ENCODE results near the gene ZSCAN22.

Gene ZSCAN22

GRCh38 chr19:58294743-58295374 is 31.9 kb upstream of the ZSCAN22 start:
- ATAC-seq (ENCODE audit: low read depth), result no peak
- Histone ChIP-seq H3K27ac (ENCODE audit: poor library complexity, severe bottlenecking) (no peak overlapping the region), H3K36me3 (ENCODE audit: low read depth) (peaks cover 58% of the 10 kb centered on the region), H3K27me3 (ENCODE audit: insufficient read depth, poor library complexity, severe bottlenecking) (no peaks in the 10 kb centered on the region), H3K4me3 (ENCODE audit: severe bottlenecking) (no peak overlapping the region), H3K4me1 (ENCODE audit: insufficient read depth, poor library complexity, severe bottlenecking) (no peaks in the 10 kb centered on the region), H3K9me3 (ENCODE audit: severe bottlenecking) (peaks cover 6% of the 10 kb centered on the region)
- TF ChIP-seq CTCF (IDR thresholded peaks at IDR 0.05; ENCODE audit: poor library complexity, severe bottlenecking), result no peak
- no peak for DNase-seq (ENCODE audit: low spot score)

GRCh38 chr19:58296104-58296503 is 30.7 kb upstream of the ZSCAN22 start:
- ATAC-seq (ENCODE audit: low read depth) (no peak), DNase-seq (ENCODE audit: low spot score) (no peak)
- Histone ChIP-seq H3K27ac (ENCODE audit: poor library complexity, severe bottlenecking) (no peak overlapping the region), H3K4me1 (ENCODE audit: insufficient read depth, poor library complexity, severe bottlenecking) (no peaks in the 10 kb centered on the region), H3K27me3 (ENCODE audit: insufficient read depth, poor library complexity, severe bottlenecking) (no peaks in the 10 kb centered on the region), H3K9me3 (ENCODE audit: severe bottlenecking) (peaks cover 6% of the 10 kb centered on the region), H3K4me3 (ENCODE audit: severe bottlenecking) (no peak overlapping the region), H3K36me3 (ENCODE audit: low read depth) (peaks cover 51% of the 10 kb centered on the region)
- no peak for TF ChIP-seq CTCF (IDR thresholded peaks at IDR 0.05; ENCODE audit: poor library complexity, severe bottlenecking)

- H3K4me3 ChIP-seq (ENCODE audit: severe bottlenecking), result no peak overlapping the region
- H3K27me3 ChIP-seq (ENCODE audit: insufficient read depth, poor library complexity, severe bottlenecking), result no peaks in the 10 kb centered on the region
- no peak for TF ChIP-seq CTCF (IDR thresholded peaks at IDR 0.05; ENCODE audit: poor library complexity, severe bottlenecking)
- peaks cover 3% of the 10 kb centered on the region for H3K4me1 ChIP-seq (ENCODE audit: insufficient read depth, poor library complexity, severe bottlenecking)
- no peak overlapping the region for H3K27ac ChIP-seq (ENCODE audit: poor library complexity, severe bottlenecking)
- no peaks in the 10 kb centered on the region for H3K9me3 ChIP-seq (ENCODE audit: severe bottlenecking)
- peaks cover 18% of the 10 kb centered on the region for H3K36me3 ChIP-seq (ENCODE audit: low read depth)
- ATAC-seq (ENCODE audit: low read depth) (no peak), DNase-seq (ENCODE audit: low spot score) (no peak)
These were observed 26.2 kb upstream of the ZSCAN22 start for GRCh38 chr19:58300620-58301019.

GRCh38 chr19:58304255-58304654 is 22.5 kb upstream of the ZSCAN22 start:
- no peak for TF ChIP-seq CTCF (IDR thresholded peaks at IDR 0.05; ENCODE audit: poor library complexity, severe bottlenecking)
- H3K9me3 ChIP-seq (ENCODE audit: severe bottlenecking), result no peaks in the 10 kb centered on the region
- H3K36me3 ChIP-seq (ENCODE audit: low read depth), result peaks cover 43% of the 10 kb centered on the region
- ATAC-seq (ENCODE audit: low read depth) (no peak), DNase-seq (ENCODE audit: low spot score) (no peak)
- H3K27ac ChIP-seq (ENCODE audit: poor library complexity, severe bottlenecking), result no peak overlapping the region
- no peak overlapping the region for H3K4me3 ChIP-seq (ENCODE audit: severe bottlenecking)
- H3K27me3 ChIP-seq (ENCODE audit: insufficient read depth, poor library complexity, severe bottlenecking), result no peaks in the 10 kb centered on the region
- peaks cover 6% of the 10 kb centered on the region for H3K4me1 ChIP-seq (ENCODE audit: insufficient read depth, poor library complexity, severe bottlenecking)

- ATAC-seq (ENCODE audit: low read depth) (no peak; the same call in 2 of the 3 replicates), DNase-seq (ENCODE audit: low spot score) (no peak)
- peak overlapping the region; percentile 78 for H3K4me3 ChIP-seq (ENCODE audit: severe bottlenecking)
- no peak for TF ChIP-seq CTCF (IDR thresholded peaks at IDR 0.05; ENCODE audit: poor library complexity, severe bottlenecking)
- peak overlapping the region; percentile 33 for H3K27ac ChIP-seq (ENCODE audit: poor library complexity, severe bottlenecking)
- H3K27me3 ChIP-seq (ENCODE audit: insufficient read depth, poor library complexity, severe bottlenecking), result no peaks in the 10 kb centered on the region
- H3K4me1 ChIP-seq (ENCODE audit: insufficient read depth, poor library complexity, severe bottlenecking), result peaks cover 6% of the 10 kb centered on the region
- no peaks in the 10 kb centered on the region for H3K9me3 ChIP-seq (ENCODE audit: severe bottlenecking)
- peaks cover 48% of the 10 kb centered on the region for H3K36me3 ChIP-seq (ENCODE audit: low read depth)
These were observed 22.1 kb upstream of the ZSCAN22 start for GRCh38 chr19:58304748-58305064.
